Activated T-helper 1 cell treated with Interleukin-2 at 50 U/mL for 16 hours (primary cell): ENCODE data around the gene ZNF33A.
"Not testable (repeated sequence)": the region's sequence is repeated elsewhere in the genome, so short reads cannot be mapped to it uniquely, and the experiment has no call there.

Experiments used
- DNase-seq: peaks from one replicate; pipeline ENCODE4 v3.0.0-alpha.2; 2020; ENCODE audit warnings: low read depth

ZNF33A gene

DNA sequence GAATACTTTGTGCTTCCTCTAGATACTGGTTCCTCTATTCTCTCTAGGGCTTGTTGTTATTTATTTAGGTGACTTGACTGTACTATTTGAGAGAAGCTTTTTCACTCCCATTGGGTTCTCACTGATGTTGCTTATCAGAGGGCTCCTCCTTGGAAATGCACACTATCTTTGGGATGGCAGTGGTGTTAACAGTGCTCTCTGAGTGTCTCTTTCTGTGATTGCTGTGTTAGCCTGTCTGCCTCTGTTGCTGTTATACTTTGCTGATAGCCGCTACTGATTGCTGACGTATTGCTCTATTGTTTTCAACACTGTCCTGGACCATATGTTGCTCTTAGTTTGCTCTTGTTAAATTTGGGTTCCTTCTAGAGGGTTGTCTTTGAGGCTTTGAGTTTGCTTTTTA lies 34.7 kb downstream of the ZNF33A start:
- DNase-seq, result no peak

DNA sequence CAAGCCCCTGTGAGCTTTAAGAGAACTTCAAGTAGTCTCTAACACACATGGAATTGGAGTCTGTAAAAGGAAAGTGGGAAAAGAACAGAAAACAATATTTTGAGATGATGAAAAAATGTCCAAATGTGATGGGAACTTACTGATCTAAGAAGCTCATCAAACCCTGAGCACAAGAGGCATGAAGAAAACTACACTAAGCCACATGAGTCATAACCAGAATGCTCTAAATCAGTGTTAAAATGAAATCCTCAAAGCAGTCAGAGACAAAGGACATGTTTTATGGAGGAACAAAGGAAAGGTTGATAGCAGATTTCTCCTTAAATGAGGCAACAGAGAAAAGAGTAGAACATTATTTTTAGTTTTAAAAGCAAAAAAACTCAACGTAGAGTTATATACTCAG lies 37.2 kb downstream of the ZNF33A start:
- DNase-seq, result no peak

DNA sequence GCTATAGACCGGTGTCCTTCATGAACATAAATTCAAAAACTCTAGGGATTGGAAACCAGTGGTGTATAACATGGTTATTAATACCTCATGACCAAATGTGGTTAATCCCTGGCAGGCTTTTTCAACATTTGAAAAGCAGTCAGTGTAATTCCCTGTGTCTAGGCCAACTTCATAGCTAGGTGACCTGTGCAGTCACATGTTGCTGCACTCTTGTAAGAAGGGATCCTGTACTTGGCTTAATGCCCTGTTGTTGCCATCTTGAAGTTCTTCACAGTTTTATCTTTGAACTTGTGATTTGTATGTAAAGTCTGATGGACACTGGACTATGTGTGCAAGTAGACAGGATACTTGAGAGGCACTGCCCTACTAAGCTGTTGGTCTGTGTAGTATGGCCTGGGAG lies 39.7 kb downstream of the ZNF33A start:
- no peak for DNase-seq

DNA sequence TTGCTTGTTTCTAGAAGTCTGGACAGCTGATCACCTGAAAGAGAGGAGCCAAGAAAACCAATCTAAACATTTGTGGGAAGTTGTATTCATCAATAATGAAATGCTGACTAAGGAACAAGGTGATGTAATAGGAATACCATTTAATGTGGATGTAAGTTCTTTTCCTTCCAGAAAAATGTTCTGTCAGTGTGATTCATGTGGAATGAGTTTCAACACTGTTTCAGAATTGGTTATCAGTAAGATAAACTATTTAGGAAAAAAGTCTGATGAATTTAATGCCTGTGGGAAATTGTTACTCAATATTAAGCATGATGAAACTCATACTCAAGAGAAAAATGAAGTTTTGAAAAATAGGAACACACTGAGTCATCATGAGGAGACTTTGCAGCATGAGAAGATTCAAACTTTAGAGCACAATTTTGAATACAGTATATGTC lies 43.9 kb downstream of the ZNF33A start:
- no peak for DNase-seq

DNA sequence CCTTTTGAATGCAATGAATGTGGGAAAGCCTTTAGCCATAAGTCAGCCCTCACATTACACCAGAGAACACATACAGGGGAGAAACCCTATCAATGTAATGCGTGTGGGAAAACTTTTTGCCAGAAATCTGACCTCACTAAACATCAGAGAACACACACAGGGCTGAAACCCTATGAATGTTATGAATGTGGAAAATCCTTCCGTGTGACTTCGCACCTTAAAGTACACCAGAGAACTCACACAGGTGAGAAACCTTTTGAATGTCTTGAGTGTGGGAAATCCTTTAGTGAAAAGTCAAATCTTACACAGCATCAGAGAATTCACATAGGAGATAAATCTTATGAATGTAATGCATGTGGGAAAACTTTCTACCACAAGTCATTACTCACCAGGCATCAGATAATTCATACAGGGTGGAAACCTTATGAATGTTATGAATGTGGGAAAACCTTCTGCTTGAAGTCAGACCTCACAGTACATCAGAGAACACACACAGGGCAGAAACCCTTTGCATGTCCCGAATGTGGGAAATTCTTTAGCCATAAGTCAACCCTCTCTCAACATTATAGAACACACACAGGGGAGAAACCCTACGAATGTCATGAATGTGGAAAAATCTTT lies 44.9 kb downstream of the ZNF33A start:
- DNase-seq, result not testable (repeated sequence)

DNA sequence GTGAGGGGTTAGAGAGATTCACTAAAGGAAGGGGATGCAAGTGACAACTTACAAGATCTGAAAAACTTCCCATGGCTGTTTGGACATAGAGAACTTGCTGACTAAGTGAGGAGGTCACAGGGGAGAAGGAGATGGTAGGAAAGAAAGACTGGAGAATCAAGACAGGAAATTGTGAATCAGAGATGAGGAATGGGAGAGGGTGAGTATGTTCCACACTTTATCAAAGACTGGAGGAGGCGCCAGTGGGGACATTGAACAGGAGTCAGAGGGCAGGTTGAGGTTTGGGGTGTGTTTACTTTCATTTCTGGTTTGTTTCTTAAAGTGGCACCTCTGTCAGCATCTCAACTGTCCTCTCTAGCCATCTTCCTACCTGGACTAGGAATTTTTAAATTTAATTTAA lies 59.2 kb downstream of the ZNF33A start:
- not testable (repeated sequence) for DNase-seq

DNA sequence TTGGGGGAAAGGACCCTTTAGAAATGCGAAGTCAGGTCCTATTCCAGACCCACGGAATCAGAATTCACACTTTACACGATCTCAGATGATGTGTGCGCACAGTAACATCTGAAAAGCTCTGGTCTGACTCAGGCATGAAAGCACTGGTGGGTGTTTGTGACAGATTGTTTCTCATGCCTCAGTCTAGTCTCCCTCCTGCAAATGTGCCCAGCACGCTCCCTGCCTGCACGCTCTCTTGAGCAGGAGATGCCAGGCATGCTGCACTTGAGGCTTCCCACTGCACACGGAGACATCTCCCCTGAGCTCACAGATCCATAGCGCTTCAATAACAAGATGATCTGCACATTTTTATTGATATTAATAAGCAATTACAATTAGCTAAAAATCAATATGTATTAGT lies 60.0 kb downstream of the ZNF33A start:
- no peak for DNase-seq

DNA sequence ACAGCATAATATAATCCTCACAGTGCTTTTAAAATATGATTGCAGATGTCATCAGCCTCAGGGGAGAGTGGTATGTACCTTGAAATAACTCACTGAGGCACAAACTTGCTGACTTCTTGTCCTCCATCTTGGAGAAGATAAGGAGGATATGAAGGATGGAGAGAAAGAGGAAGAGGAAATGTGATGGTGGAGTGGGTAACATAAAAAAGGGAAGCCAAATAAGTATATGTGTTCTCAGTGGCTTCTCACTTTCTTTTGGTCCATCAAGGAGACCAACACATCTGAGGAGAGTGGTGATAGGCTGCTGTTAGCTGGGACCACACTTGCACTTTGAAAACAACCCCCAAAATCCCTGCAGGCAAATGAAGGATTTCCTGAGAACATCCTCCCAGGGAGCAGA lies 62.1 kb downstream of the ZNF33A start:
- DNase-seq, result no peak

DNA sequence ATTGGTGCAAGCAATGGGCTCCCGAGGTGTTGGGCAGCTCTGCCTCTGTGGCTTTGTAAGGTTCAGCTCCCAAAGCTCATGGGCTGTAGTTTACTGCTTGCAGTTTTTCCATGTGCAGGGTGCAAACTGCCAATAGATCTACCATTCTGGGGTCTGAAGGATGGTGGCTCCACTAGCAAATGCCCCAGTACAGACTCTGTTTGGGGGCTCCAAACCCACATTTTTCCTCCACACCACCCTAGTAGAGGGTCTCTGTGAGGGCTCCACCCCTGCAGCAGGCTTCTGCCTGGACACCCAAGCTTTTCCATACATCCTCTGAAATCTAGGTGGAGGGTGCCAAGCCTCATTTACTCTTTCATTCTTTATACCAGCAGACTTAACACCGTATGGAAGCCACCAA lies 66.2 kb downstream of the ZNF33A start:
- DNase-seq, result no peak

DNA sequence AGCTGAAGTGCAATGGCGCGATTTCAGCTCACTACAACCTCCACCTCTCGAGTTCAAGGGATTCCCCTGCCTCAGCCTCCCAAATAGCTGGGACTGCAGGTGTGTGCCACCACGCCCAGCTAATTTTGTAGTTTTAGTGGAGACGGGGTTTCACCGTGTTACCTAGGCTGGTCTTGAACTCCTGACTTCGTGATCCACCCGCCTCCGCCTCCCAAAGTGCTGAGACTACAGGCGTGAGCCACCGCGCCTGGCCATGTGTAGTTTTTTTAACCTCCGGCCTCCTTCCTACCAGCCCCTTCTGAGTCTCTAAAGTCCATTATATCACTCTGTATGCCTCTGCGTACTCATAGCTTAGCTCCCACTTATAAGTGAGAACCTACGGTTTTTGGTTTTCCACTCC lies 82.8 kb downstream of the ZNF33A start:
- DNase-seq, result not testable (repeated sequence)

DNA sequence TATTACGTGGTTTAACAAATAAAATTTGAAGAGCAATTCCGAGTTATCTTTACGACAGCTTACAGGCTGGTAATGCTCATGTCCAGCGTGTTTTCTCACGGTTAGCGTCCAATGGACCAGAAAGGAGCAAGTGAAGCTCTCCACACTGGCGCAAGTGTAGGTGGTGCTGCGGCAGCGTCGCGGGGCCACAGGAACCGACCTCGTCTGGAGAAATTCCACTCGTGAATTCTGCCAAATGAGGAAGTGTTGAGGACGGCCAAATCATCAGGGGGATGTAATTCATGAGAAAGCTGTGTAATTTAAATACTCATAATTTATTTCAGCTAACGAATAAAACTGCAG lies 83.3 kb downstream of the ZNF33A start:
- DNase-seq, result no peak

DNA sequence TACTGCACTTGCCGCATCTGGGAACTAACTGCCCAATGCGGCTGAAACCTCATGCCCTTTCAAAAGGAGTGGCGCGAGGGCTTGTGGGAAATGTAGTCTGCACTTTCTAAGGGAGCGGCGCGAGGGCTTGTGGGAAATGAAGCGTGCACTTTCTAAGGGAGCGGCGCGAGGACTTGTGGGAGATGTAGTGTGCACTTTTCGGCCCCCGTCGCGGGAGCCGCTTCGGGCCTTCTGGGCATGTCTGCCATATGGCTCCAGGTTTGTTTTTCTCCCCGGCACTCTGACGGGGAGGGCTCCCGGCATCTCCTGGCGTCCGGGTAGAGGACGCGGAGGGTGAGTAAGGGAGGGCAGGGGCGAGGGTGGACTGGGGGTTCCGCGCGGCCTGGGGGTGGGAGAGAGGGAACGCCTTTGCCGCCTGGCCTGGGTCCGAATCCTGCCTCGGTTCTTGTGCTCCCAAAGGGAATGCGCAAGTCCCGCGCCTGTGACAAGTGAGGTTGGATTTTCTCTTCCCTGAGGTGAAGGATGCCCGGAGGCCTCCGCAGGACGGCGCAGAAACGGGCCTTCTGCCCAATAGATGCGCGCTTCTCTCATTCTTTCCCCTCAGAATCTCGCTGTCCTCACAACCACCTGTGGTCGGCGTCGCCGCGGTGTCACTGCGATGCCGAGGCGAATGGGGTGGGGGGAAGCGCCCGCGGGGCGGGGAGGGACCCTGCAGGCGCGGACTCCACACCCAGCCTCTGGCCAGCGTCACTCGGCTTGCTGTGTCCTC lies 83.9 kb downstream of the ZNF33A start, which contains the start of gene ZNF37A:
ZNF37A (plus strand) TSS at position 180 of the 769 bp plus-strand sequence. CDS start 2,281 bp downstream, outside the sequence.
- peak; percentile 75 for DNase-seq

DNA sequence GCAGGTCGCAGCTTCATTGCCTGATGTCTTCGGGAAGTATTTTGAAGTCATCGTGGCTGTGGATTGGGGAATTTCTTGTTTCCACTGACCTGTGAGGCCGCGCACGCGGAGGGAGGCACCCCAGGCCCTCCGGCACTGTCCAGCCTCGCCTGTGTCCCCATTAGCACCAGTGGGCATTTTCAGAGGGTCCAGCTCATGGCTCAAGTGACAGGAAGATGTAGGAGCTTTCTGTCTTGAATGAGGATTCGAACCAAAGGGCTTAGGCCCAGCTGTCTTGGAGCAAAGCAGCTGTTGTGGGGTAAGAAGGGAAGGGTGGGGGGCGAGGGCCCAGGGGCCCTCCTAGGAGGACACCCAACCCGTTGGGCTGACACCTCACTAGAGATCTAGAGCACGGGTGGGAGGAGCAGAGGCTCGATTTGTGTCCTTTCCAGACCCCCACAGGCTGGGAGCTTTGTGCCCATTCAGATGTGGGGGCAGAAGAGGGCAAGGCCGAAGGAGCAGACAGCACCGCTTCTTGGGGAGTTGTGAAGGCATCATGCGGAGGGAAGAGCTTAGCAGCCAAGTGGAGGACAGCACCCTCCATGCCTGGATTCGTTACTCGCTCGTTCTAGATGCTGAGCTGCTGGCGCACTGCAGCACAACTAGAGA lies 84.6 kb downstream of the ZNF33A start:
- DNase-seq, result no peak

DNA sequence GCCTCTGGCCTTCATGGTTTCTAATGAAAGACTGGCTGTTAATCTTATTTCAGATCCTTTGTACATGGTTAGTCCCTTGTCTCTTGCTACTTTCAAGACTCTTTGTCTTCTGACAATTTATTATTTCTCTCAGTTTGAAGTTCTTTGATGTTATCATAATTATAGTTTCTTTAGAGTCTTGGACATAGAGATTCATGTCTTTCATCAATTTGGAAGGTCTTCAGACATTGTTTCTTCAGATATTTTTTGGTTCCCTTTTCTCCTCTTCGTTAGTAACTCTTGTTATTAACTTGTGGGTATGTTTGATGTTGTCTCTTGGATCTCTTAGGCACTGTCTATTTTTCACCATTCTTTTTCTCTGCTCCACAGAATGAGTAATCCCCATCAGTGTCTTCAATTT lies 92.4 kb downstream of the ZNF33A start:
- DNase-seq, result no peak

DNA sequence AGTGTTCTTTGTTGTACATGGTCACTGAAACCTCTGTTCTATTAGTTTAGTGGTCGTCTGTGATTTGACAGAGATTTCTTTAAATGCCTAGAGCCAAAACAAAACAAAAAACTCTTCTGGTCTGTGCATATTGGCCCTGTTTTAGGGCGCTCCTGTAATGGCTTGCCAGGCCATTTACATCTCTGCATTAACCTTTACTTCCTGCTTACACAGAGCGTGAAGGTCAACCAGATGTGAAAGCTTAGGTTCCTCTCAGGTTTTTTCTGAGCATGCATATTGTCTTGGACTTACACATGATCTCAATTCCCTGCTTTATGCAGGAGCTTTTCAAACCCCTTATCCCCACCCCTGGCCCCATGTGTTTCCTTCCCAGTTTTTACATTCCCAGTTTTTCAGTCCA lies 93.3 kb downstream of the ZNF33A start:
- DNase-seq, result no peak

DNA sequence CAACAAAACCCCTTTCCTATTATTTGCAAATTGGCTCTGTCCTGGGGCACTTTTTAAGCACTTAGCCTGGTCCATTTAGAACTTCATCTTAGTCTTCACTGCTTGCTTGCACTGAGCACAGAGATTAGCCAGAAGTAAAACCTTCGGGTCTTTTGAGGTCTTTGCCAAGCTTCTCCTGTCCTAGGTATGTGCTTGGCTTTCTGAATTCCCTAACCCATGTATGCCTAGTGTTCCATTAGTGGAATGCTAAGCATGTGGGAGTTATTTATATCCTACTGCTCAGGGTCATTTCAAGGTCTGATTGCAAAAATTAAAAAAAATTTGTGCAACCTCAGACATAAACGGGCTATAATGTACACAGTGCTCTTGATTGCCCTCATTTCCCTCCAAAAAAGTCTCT lies 101.7 kb downstream of the ZNF33A start:
- no peak for DNase-seq
